Breast epithelium (tissue), 4 donors: ENCODE results near the gene KANK2. TPM values are rescaled to one million over a fixed set of nuclear protein-coding genes. Genes with fewer than 3 reads are reported as not detected.

Experiments
- DNase-seq, 2 donors: peaks; one replicate each; pipeline ENCODE4 v3.0.0-alpha.2; 2019; ENCODE audit warnings: low spot score in 2 of 2
- H3K27ac ChIP-seq, 2 donors: fragments of 200-600 bp; sonication (generic) in 1 of 2; one replicate each; pipeline ENCODE4 v1.5.1; 2016 to 2019; ENCODE audit warnings: mild to moderate bottlenecking in 1 of 2
- H3K27me3 ChIP-seq, 2 donors: fragments of 200-600 bp; sonication (generic) in 1 of 2; one replicate each; pipeline versions ENCODE4 v1.5.1 to v1.6.0; 2017 to 2019; ENCODE audit warnings: control low read depth in 1 of 2, mild to moderate bottlenecking in 1 of 2
- H3K36me3 ChIP-seq: fragments of 200-600 bp; one replicate; pipeline ENCODE4 v1.5.1; 2019
- H3K4me1 ChIP-seq, 2 donors: fragments of 200-600 bp; sonication (generic); one replicate each; pipeline ENCODE4 v1.5.1; 2016 to 2019; ENCODE audit warnings: control low read depth in 1 of 2
- H3K4me3 ChIP-seq, 3 donors: fragments of 200-600 bp; sonication (generic); 1 replicate in 2 of 3; 2 replicates in 1 of 3; pipeline ENCODE4 v1.5.1; 2016 to 2019; ENCODE audit warnings: mild to moderate bottlenecking in 3 of 3, moderate library complexity in 2 of 3
- H3K9me3 ChIP-seq, 2 donors: fragments of 200-600 bp; sonication (generic) in 1 of 2; one replicate each; pipeline ENCODE4 v1.5.1; 2016 to 2019; ENCODE audit warnings: control low read depth in 1 of 2
- POLR2A ChIP-seq: fragments of 450-650 bp; IDR thresholded peaks from one replicate; pipeline ENCODE4 v1.6.1; 2016; ENCODE audit warnings: antibody characterized with exemption, mild to moderate bottlenecking, moderate library complexity
- POLR2AphosphoS5 ChIP-seq, 3 donors: sonication (generic); formaldehyde crosslinking; IDR thresholded peaks; one replicate each; pipeline ENCODE4 v1.6.1; 2017; ENCODE audit warnings: antibody characterized with exemption in 3 of 3
- intact Hi-C: fragments of 100-400 bp; cut with DNase I; formaldehyde crosslinking; loops from one replicate; pipeline ENCODE4 v1.15.1; 2023; ENCODE audit warnings: low total_unique reads
- total RNA-seq, 3 donors: library from RNA; depleted of rRNA; stranded (reverse); fragments of >200 nt; gene quantifications; one replicate each; pipeline ENCODE4 v1.1.0, GENCODE V29; 2016
- TF ChIP-seq, protein P1 (sequence below), 3 donors: fragments of 450-650 bp; IDR thresholded peaks; one replicate each; pipeline ENCODE4 v1.5.1; 2016 to 2017; ENCODE audit warnings: antibody characterized with exemption in 3 of 3, mild to moderate bottlenecking in 3 of 3, moderate library complexity in 3 of 3

The KANK2 gene
- total RNA-seq, 3 donors from 2014 or later: 142 to 477 (median 197) TPM

DNA sequence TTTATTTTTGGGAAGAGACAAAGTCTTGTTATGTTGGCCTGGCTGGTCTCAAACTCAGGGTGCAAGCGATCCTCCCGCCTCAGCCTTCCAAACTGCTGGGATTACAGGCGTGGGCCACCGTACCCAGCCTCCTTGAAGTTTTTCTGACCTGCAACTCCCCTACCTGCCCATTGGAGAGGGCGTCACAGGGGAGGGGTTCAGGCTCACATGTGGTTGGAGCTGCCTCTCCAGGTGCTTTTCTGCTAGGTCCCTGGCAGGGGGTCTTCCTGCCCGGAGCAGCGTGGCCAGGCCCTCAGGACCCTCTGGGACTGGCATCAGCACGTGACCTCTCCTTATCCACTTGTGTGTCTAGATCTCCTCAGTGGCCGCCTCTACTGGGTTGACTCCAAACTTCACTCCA, 80.8 kb downstream of the KANK2 start:
- no peak overlapping the region for H3K4me3 ChIP-seq
- no peak for DNase-seq
- H3K4me1 ChIP-seq: no peaks in the 10 kb centered on the region
- H3K27ac ChIP-seq: no peak overlapping the region
- H3K9me3 ChIP-seq: no peaks in the 10 kb centered on the region
- H3K36me3 ChIP-seq: no peaks in the 10 kb centered on the region
- H3K27me3 ChIP-seq: no peaks in the 10 kb centered on the region
- no peak for TF ChIP-seq POLR2AphosphoS5 (IDR thresholded peaks at IDR 0.05)
- intact Hi-C loops: no loop called here

DNA sequence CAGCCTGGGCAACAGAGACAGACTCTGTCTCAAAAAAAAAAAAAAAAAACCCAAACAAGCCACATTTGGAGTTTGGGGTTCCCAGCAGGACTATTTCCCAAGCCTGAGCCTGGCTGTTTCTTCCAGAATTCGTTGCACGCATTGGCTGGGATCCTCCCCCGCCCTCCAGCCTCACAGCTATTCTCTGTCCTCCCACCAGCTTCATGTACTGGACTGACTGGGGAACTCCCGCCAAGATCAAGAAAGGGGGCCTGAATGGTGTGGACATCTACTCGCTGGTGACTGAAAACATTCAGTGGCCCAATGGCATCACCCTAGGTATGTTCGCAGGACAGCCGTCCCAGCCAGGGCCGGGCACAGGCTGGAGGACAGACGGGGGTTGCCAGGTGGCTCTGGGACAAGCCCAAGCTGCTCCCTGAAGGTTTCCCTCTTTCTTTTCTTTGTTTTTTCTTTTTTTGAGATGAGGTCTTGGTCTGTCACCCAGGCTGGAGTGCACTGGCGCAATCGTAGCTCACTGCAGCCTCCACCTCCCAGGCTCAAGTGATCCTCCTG, 81.4 kb downstream of the KANK2 start:
- H3K36me3 ChIP-seq: no peaks in the 10 kb centered on the region
- H3K27me3 ChIP-seq: no peaks in the 10 kb centered on the region
- no peak overlapping the region for H3K27ac ChIP-seq
- H3K9me3 ChIP-seq: no peaks in the 10 kb centered on the region
- H3K4me1 ChIP-seq: no peaks in the 10 kb centered on the region
- intact Hi-C loops: no loop called here
- TF ChIP-seq POLR2AphosphoS5 (IDR thresholded peaks at IDR 0.05) (no peak), POLR2A (no peak)
- TF ChIP-seq, protein P1, sequence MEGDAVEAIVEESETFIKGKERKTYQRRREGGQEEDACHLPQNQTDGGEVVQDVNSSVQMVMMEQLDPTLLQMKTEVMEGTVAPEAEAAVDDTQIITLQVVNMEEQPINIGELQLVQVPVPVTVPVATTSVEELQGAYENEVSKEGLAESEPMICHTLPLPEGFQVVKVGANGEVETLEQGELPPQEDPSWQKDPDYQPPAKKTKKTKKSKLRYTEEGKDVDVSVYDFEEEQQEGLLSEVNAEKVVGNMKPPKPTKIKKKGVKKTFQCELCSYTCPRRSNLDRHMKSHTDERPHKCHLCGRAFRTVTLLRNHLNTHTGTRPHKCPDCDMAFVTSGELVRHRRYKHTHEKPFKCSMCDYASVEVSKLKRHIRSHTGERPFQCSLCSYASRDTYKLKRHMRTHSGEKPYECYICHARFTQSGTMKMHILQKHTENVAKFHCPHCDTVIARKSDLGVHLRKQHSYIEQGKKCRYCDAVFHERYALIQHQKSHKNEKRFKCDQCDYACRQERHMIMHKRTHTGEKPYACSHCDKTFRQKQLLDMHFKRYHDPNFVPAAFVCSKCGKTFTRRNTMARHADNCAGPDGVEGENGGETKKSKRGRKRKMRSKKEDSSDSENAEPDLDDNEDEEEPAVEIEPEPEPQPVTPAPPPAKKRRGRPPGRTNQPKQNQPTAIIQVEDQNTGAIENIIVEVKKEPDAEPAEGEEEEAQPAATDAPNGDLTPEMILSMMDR (IDR thresholded peaks at IDR 0.05): no peak
- H3K4me3 ChIP-seq: no peak overlapping the region
- no peak for DNase-seq

DNA sequence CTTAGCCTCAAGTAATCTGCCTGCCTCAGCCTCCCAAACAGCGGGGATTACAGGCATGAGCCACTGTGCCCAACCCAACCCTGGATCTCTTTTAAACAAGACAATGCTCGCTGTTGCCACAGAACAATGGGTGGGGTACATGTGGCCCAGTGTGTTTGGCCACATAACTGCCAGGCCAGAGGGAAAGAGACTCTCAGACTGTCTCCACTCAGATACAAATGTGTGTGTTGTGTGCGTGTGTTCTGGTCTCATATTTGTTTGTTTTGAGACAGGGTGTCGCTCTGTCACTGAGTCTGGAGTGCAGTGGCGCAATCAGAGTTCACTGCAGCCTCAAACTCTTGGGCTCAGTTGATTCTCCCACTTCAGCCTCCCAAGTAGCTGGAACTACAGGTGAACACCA, 82.3 kb downstream of the KANK2 start:
- Histone ChIP-seq H3K4me3 (no peak overlapping the region), H3K27me3 (no peaks in the 10 kb centered on the region), H3K4me1 (no peaks in the 10 kb centered on the region), H3K9me3 (no peaks in the 10 kb centered on the region), H3K36me3 (no peaks in the 10 kb centered on the region), H3K27ac (no peak overlapping the region)
- DNase-seq: no peak
- intact Hi-C loops: no loop called here
- TF ChIP-seq POLR2A: no peak

Other genes starting within 250 kb of the KANK2 start
- 10 to 100 TPM; 36.8 to 78.3 (median 72.4) TPM for gene SMARCA4, start 236.5 kb downstream of the KANK2 start, total RNA-seq
- gene LDLR, start 108.1 kb downstream of the KANK2 start, total RNA-seq: 10 to 100 TPM; 12.6 to 47.4 (median 45.6) TPM
- 1 to 10 TPM in 2 of 3 donors, under 1 TPM in 1; 0.66 to 4.8 (median 2.3) TPM for gene SPC24, start 41.8 kb downstream of the KANK2 start, total RNA-seq
- 10 to 100 TPM in 1 of 3 donors, under 1 TPM in 1, not detected in 1; 0.44 to 17.9 TPM for gene ANGPTL8, start 42.1 kb upstream of the KANK2 start, total RNA-seq
- 10 to 100 TPM; 20.9 to 59.3 (median 49.6) TPM for gene DOCK6, start 65.0 kb upstream of the KANK2 start, total RNA-seq
- gene TSPAN16, start 98.6 kb upstream of the KANK2 start, total RNA-seq: not detected
- gene RAB3D, start 142.1 kb upstream of the KANK2 start, total RNA-seq: 10 to 100 TPM; 17.9 to 23.7 (median 22.6) TPM
- gene TMEM205, start 148.7 kb upstream of the KANK2 start, total RNA-seq: 100 to 1,000 TPM; 216 to 286 (median 243) TPM
- gene CCDC159, start 149.0 kb upstream of the KANK2 start, total RNA-seq: 10 to 100 TPM in 2 of 3 donors, 1 to 10 TPM in 1; 8.6 to 30.2 (median 25.5) TPM
- gene PLPPR2, start 157.9 kb upstream of the KANK2 start, total RNA-seq: 10 to 100 TPM in 2 of 3 donors, 1 to 10 TPM in 1; 7.7 to 19.0 (median 11.3) TPM
- 1 to 10 TPM; 1.1 to 2.6 (median 2.2) TPM for gene SWSAP1, start 177.1 kb upstream of the KANK2 start, total RNA-seq
- gene EPOR, start 186.8 kb upstream of the KANK2 start, total RNA-seq: 1 to 10 TPM; 2.9 to 6.2 (median 4.1) TPM
- 10 to 100 TPM in 1 of 3 donors, 1 to 10 TPM in 2; 3.7 to 18.4 (median 9.8) TPM for gene RGL3, start 221.8 kb upstream of the KANK2 start, total RNA-seq
- under 1 TPM in 2 of 3 donors, not detected in 1; 0.33 to 0.59 TPM for gene ODAD3, start 237.6 kb upstream of the KANK2 start, total RNA-seq
- 10 to 100 TPM; 69.5 to 95.9 (median 92.1) TPM for gene PRKCSH, start 238.1 kb upstream of the KANK2 start, total RNA-seq